AG09319 (cell line): Measurements from ENCODE around the gene TMED10.

Source experiments
- DNase-seq: peaks from one replicate; pipeline ENCODE4 v3.0.0-alpha.2; 2010; ENCODE audit warnings: low read depth; ENCODE audit errors: extremely low read depth
- TF ChIP-seq, protein P1 (sequence below): IDR thresholded peaks from 2 replicates; pipeline ENCODE4 v1.5.1; 2011; ENCODE audit warnings: low read depth, mild to moderate bottlenecking, inconsistent platforms, low read length, moderate library complexity

TMED10 gene

DNA sequence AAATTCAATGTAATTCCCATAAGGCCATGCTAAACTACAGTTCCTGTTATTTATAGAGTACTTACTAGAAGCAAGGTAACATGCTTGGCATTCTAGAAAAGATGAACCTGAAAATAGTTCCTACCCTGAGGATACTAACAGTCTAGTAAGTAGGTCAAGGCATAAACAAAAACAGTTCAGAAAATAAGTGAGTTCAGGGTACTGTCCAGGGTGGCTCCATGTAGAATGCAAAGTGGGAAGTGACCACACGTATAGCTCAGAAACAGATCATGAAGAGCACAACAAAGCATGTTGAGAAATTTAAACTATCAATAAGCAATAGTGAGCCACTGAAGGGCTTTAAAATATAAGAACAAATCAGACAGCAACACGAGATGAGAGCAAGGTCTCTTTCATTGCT, 2.3 kb downstream of the TMED10 start:
- TF ChIP-seq, protein P1, sequence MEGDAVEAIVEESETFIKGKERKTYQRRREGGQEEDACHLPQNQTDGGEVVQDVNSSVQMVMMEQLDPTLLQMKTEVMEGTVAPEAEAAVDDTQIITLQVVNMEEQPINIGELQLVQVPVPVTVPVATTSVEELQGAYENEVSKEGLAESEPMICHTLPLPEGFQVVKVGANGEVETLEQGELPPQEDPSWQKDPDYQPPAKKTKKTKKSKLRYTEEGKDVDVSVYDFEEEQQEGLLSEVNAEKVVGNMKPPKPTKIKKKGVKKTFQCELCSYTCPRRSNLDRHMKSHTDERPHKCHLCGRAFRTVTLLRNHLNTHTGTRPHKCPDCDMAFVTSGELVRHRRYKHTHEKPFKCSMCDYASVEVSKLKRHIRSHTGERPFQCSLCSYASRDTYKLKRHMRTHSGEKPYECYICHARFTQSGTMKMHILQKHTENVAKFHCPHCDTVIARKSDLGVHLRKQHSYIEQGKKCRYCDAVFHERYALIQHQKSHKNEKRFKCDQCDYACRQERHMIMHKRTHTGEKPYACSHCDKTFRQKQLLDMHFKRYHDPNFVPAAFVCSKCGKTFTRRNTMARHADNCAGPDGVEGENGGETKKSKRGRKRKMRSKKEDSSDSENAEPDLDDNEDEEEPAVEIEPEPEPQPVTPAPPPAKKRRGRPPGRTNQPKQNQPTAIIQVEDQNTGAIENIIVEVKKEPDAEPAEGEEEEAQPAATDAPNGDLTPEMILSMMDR: no peak
- DNase-seq: no peak

GRCh38 chr14:75170772-75171171, 5.6 kb downstream of the TMED10 start:
- no peak for DNase-seq
- TF ChIP-seq, protein P1: no peak

DNA sequence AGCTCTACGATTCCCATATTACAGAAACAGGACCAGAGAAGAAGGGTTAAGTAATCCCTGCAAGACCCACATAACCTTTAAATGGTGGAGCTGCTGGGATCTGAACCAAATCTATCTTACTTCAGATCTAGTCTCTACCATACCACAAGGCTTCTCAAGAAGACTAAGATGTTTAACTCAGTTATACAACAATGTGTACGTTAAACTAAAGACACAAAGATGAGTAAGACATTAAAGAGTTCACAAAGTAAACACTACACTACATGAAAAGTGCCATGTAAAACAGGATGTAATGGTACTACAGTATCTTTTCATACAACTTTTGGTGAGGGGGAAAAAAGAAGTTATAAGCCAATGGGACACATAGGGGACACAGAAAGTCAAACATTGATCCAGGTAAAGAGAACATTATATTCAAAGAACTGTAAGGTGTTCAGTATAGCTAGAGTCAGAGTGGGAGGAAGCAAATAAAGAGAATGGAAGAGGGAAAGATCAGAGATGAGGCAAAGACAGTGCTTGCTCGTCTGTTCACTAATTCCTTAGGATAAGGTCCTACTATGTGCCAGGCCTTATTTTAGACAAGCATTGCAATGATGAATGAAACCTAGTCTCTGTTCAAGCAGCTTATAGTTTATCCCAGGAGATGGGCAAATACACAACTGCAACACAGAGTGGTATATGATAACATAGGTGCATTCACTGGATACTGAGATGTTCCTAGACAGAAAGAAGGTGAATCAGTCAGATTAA, 7.7 kb downstream of the TMED10 start:
- TF ChIP-seq, protein P1: no peak
- no peak for DNase-seq

DNA sequence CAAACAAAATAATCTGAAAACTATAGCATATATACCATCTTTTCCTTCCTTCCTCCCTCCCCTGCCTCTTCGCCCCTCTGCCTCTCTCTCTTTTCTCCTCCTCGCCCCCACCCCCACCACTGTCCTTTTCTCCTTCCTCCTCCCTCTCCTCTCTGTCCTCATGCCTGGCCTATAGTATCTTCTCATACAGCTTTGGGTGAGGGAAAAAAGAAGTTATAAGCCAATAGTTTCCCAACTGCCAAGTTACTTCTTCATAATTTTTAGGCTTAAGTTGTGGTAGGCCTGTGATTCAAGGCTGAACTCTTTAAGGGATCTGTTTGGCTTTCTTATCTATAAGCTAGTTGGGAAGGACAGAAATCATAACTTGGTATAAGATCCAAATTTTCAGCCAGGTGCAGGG, 9.1 kb downstream of the TMED10 start:
- TF ChIP-seq, protein P1: no peak

GRCh38 chr14:75165586-75166391, 10.6 kb downstream of the TMED10 start:
- no peak for DNase-seq
- TF ChIP-seq, protein P1: no peak

More for the DNA sequence above, 9.1 kb downstream of the TMED10 start:
- no peak for DNase-seq

DNA sequence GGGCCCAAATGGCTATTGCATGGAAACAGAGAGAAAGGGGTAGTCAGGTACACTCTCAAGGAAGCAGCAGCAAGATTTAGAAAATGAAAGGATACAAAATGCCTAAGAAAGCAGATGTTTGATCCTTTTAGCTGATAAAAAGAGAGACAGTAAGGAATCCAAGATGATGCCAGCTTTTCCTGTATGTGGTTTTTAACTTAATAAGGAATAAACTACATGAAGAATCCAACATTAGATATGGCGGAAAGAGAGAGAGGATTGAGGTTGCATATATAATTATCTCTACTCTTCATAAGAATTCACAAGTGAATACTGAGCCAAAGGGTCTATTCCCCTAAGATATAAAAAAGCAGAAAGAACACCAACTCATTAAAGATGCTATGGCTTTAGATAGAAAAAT, 11.6 kb downstream of the TMED10 start:
- no peak for DNase-seq
- TF ChIP-seq, protein P1: no peak

- TF ChIP-seq, protein P1: no peak
- DNase-seq: no peak
Measured at GRCh38 chr14:75163677-75164076, 12.7 kb downstream of the TMED10 start.
